SW480 (cell line): ENCODE measurements around the gene S1PR3.

Experiments
- DNase-seq: peaks from one replicate; pipeline ENCODE4 v3.0.0-alpha.2; 2016; ENCODE audit warnings: low spot score

The S1PR3 gene

GRCh38 chr9:88993327-88993726 lies 2.1 kb downstream of the S1PR3 start:
- no peak for DNase-seq

GRCh38 chr9:88993871-88994460 lies 2.7 kb downstream of the S1PR3 start:
- no peak for DNase-seq

GRCh38 chr9:88994469-88995199 lies 3.4 kb downstream of the S1PR3 start:
- no peak for DNase-seq

DNA sequence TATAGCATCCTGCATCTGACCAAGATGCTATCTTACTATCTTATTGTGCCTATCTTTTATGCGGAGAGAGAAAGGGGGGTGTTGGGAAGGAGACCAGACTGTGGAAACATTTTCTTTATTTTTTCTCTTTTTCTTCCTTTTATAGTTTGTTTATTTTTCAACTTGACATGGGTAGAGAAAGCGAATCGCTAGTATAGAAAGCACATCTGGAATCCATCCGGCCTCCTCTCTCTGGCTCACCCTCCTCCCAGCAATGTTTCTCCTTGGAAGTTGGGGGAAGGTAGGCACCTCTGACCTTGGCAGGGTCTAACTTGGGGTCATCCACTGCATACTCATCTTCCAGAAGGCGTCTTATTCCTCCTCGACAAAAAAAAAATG lies 3.9 kb downstream of the S1PR3 start:
- no peak for DNase-seq

GRCh38 chr9:88995627-88996026 lies 4.4 kb downstream of the S1PR3 start:
- DNase-seq: no peak

- no peak for DNase-seq
These were observed 5.0 kb downstream of the S1PR3 start for GRCh38 chr9:88996046-88996920.

DNA sequence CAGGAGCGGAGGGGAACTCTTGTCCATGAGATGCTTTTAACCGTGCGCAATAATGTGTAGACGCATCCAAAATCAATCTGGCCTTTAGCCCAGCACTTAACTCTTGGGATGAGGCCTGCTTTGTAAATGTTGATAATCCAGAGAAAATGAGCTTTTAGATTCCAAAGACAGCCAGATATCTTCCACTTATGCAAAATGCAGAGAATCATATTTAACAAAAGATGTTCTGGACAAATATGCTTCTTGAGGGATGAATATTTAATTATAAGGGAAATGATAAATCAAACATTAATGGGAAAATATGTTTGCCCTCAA lies 5.6 kb downstream of the S1PR3 start:
- DNase-seq: no peak

- no peak for DNase-seq
These were observed 6.4 kb downstream of the S1PR3 start for GRCh38 chr9:88997646-88998045.

GRCh38 chr9:88998503-88998902 lies 7.2 kb downstream of the S1PR3 start:
- no peak for DNase-seq

DNA sequence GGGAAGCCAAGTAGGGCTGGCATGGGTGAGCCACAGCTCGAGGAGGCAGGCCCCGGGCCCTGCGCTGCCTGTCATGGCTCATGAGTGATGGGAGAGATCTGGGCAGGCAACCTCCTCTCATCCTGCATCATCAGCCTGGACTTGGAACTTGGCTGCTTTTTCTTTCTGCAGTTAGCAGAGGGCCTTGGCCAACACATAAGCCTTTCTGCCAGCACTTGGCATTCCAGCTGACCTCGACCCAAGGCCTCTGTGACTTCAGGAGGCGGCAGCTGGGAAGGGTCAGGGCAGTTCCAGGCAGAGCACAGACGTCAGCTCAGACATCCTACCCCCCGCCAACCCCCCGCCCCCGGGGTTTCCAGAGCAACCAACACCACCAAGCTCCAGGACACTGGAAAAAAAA lies 7.6 kb downstream of the S1PR3 start:
- DNase-seq: no peak

DNA sequence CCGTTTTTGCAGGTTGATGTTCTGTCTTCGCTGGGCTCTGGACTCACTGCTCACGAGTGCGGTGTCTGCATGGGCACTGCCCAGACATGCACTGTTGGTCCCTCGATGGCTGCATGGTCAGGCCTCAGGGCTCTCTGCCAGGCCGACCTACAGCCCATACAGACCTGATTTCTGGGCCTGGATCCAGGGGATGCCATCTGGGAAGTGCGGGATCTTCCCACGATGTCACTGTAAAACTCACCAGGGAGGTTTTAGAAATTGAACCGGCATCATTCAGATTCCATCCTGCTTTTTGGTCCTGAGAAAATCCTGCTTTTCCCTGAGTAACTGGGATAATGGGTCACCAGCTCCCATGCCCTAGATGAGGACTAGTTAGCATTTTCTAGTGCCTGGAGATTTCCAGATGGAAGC lies 9.1 kb downstream of the S1PR3 start:
- DNase-seq: no peak

GRCh38 chr9:89000973-89001916 lies 10.0 kb downstream of the S1PR3 start:
- DNase-seq: peak; percentile 70

DNA sequence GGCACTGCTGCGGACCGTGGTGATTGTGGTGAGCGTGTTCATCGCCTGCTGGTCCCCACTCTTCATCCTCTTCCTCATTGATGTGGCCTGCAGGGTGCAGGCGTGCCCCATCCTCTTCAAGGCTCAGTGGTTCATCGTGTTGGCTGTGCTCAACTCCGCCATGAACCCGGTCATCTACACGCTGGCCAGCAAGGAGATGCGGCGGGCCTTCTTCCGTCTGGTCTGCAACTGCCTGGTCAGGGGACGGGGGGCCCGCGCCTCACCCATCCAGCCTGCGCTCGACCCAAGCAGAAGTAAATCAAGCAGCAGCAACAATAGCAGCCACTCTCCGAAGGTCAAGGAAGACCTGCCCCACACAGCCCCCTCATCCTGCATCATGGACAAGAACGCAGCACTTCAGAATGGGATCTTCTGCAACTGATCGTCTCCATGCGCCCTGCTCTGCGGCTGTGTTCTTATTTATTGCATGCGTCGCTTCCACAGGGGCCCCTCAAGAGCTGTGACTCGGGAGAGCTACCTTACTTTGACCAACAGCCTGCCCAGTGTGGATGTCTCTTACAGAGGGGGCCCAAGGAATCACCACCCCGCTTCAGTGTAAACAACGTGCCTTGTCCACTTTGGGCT lies 10.8 kb downstream of the S1PR3 start:
- DNase-seq: no peak

DNA sequence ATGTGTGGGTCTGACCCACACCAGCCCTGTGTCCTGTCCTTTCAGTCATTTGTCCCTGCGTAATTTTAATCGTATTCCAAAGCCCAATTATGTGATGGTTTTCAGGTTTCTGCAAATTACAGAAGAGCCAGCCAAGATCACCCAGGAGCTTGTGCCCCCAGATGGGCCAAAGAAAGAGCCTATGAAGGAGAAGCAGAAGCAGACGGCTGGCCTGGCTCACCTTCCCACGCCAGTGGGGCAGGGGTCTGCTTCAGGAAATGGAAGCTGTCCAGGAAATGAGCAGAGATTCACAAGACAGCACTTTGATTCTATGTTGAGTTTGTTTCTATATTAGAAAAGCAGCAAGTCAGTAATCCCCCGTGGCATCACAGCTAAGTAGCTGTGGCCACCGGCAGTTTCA lies 11.7 kb downstream of the S1PR3 start:
- no peak for DNase-seq

GRCh38 chr9:89005323-89005722 lies 14.1 kb downstream of the S1PR3 start:
- no peak for DNase-seq

GRCh38 chr9:89006267-89006666 lies 15.0 kb downstream of the S1PR3 start:
- DNase-seq: no peak

- no peak for DNase-seq
These were observed 16.0 kb downstream of the S1PR3 start for GRCh38 chr9:89006996-89007967.

DNA sequence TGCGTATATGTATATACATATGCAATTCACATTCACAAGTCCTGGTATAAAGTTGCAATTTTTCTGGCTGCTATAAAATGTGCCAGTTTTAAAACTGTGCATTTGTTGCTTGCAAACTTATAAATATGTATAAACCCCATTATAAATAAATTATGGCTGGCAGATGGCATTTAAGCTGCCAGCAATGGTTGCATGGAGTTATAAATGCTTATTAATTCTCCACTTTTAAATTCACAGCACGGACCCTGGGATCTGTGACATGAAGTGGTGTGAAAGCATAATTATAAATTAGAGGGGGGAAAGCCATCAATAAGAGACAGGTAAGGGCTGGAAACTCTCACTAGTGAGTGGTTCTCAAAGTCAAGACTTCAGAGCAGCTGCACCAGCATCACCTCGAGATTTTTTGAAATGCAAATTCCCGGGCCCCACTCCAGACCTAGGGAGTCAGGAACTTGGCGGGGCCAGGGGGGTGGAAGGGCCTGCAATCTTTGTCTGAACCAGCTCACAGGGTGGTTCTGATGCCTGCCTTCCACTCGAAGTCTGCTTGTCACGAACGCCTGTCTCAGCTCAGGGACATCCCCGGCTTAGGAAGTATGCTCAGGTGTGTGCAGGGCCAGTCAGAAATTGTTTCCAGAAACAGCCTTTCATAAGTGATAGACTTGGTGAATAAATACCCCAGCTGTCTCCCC lies 16.9 kb downstream of the S1PR3 start:
- no peak for DNase-seq

GRCh38 chr9:89008744-89009545 lies 17.7 kb downstream of the S1PR3 start:
- DNase-seq: no peak
